Activated B cell treated with CpG ODN at 0.5 μM for 24 hours (primary cell): Measurements from ENCODE around the gene STARD13. TPM values are rescaled to one million over a fixed set of nuclear protein-coding genes. Genes with fewer than 3 reads are reported as not detected.

ENCODE experiments used
- ATAC-seq: fragments of 200-7000 bp; cut with Tn5 transposase; one replicate; pipeline ENCODE4 v1.10.0; 2021; ENCODE audit warnings: low read depth, mild to moderate bottlenecking, moderate library complexity
- CTCF ChIA-PET: fragments of 350-600 bp; sonication (Branson Sonifier 250); formaldehyde crosslinking; loops from one replicate; lab custom pipeline; 2021; ENCODE audit warnings: antibody characterized with exemption; lab: Charles Lee
- POLR2A ChIA-PET: fragments of 350-600 bp; sonication (Branson Sonifier 250); formaldehyde crosslinking; loops from one replicate; lab custom pipeline; 2021; ENCODE audit warnings: antibody characterized with exemption; lab: Charles Lee
- DNase-seq: peaks from one replicate; pipeline ENCODE4 v3.0.0; 2022
- H3K27ac Mint-ChIP-seq: one replicate; pipeline ENCODE4 v1.8.0; 2020; ENCODE audit warnings: mixed read lengths
- H3K27me3 Mint-ChIP-seq: one replicate; pipeline ENCODE4 v1.8.0; 2021; ENCODE audit warnings: mixed read lengths
- H3K36me3 Mint-ChIP-seq: one replicate; pipeline ENCODE4 v1.8.0; 2021; ENCODE audit warnings: low read depth, mixed read lengths
- H3K4me1 Mint-ChIP-seq: one replicate; pipeline ENCODE4 v1.8.0; 2021; ENCODE audit warnings: mixed read lengths
- H3K4me3 Mint-ChIP-seq: one replicate; pipeline ENCODE4 v1.8.0; 2020; ENCODE audit warnings: mild to moderate bottlenecking, mixed read lengths
- H3K9me3 Mint-ChIP-seq: one replicate; pipeline ENCODE4 v1.8.0; 2020; ENCODE audit warnings: mixed read lengths
- intact Hi-C: fragments of 100-400 bp; cut with micrococcal nuclease; formaldehyde crosslinking; loops from one replicate; pipeline ENCODE4 v1.15.1; 2024
- total RNA-seq: library from RNA; stranded (reverse); gene quantifications from 2 replicates; pipeline ENCODE4 v1.2.3, GENCODE V29; 2022
- TF ChIP-seq, protein P1 (sequence below): fragments of 200-600 bp; IDR thresholded peaks from one replicate; pipeline ENCODE4 v1.8.0; 2022; ENCODE audit warnings: antibody characterized with exemption, mild to moderate bottlenecking

STARD13 gene
- total RNA-seq, 1 donor from 2014 or later, result 0.13 TPM

DNA sequence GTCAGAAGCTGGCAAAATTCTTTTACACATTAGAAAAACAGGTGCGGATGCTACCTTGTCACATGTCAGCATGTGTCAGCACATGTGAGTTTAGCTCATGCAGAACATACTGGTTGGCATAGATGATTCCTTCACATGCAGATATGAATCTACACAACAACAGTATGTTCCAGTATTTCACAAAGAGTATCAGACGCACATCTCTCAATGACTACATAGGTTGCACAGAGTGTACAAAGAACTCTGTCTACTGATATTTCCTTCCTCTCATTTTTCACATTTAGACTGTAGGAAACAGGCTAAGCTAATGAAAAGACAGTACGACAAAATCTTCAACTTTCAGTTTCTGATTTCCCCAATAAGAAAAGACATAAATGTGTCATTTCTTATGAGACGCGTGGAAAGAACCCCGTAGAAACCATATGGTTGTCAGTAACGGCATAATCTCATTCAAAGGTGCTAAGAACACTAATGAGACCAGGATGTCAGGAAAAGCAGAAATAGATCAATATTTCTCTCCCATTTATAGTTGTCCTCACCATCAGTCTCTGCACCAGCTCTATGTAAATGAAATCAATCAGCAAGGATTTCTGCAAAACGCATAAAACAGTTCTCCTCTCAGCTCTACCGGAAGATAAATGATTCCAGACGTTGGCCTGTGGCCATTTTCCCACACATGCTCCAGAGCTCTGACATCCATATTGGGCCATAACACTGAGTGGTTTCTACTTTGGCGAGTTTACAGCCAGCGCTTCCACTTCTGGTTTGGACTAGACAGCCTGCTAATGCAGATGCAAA, 81.2 kb downstream of the STARD13 start:
- ChIA-PET CTCF (no interaction called here), POLR2A (no interaction called here)
- H3K27ac Mint-ChIP-seq, result no peak overlapping the region
- peaks cover 9% of the 10 kb centered on the region for H3K27me3 Mint-ChIP-seq
- intact Hi-C loops, result no loop called here
- no peak overlapping the region for H3K4me3 Mint-ChIP-seq
- DNase-seq (no peak), ATAC-seq (no peak)
- no peaks in the 10 kb centered on the region for H3K9me3 Mint-ChIP-seq
- peaks cover 6% of the 10 kb centered on the region for H3K4me1 Mint-ChIP-seq
- TF ChIP-seq, protein P1, sequence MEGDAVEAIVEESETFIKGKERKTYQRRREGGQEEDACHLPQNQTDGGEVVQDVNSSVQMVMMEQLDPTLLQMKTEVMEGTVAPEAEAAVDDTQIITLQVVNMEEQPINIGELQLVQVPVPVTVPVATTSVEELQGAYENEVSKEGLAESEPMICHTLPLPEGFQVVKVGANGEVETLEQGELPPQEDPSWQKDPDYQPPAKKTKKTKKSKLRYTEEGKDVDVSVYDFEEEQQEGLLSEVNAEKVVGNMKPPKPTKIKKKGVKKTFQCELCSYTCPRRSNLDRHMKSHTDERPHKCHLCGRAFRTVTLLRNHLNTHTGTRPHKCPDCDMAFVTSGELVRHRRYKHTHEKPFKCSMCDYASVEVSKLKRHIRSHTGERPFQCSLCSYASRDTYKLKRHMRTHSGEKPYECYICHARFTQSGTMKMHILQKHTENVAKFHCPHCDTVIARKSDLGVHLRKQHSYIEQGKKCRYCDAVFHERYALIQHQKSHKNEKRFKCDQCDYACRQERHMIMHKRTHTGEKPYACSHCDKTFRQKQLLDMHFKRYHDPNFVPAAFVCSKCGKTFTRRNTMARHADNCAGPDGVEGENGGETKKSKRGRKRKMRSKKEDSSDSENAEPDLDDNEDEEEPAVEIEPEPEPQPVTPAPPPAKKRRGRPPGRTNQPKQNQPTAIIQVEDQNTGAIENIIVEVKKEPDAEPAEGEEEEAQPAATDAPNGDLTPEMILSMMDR, result no peak
- no peaks in the 10 kb centered on the region for H3K36me3 Mint-ChIP-seq

DNA sequence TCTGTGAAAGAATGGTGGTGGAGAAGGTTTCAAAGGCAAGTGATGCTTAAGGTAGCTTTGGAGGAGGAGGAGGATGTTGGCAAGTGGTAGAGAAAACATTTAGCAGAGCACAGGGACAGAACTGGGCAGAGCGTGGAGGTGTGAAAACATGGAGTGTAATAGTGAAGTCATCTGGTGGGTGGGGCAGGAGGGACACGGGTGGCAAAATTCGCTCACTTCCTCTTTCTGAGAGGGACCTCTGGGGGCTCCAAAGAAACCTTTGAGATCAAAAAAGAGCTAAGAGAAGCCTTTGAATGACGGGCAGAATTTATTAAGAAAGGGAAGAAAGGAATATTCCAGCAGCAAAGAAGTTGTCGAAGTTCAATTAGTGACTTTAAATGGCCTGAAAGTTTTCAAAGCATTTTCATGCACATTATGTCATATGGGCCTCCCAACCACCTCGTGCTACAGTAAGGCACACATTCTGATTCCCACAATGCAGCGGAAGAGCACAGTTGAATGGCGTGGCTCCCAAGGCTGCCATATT, 82.8 kb downstream of the STARD13 start:
- POLR2A ChIA-PET, result no interaction called here
- Mint-ChIP-seq H3K27me3 (peaks cover 7% of the 10 kb centered on the region), H3K4me1 (peaks cover 6% of the 10 kb centered on the region), H3K9me3 (no peaks in the 10 kb centered on the region), H3K36me3 (no peaks in the 10 kb centered on the region), H3K4me3 (no peak overlapping the region), H3K27ac (no peak overlapping the region)
- intact Hi-C loops, result no loop called here
- CTCF ChIA-PET, result interaction anchor here (1.0 kb wide), 1 partner anchor 29 kb away, joined by 3 read pairs; no protein-coding TSS in a partner anchor
- no peak for DNase-seq
- no peak for ATAC-seq
- TF ChIP-seq, protein P1, result no peak

DNA sequence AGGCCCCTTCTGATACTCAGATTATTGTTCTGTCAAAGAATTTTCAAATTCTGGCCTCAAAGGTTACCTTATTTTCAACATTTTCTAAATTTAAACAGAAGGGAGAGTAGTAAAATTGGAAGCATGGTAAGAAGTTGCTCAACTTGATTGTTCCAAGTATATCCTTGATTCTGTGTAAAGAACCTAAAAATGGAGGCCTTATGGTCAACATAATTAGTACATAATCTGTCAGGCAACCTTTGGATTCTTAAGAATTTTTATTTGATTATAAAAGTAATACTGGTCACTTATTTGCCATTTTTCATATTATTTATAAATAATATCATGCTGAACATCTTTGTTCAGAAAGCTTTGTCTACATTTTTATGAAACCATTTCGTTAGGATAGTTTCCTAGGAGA, 83.9 kb downstream of the STARD13 start:
- CTCF ChIA-PET, result no interaction called here
- no peak overlapping the region for H3K27ac Mint-ChIP-seq
- peaks cover 7% of the 10 kb centered on the region for H3K27me3 Mint-ChIP-seq
- POLR2A ChIA-PET, result no interaction called here
- no peaks in the 10 kb centered on the region for H3K36me3 Mint-ChIP-seq
- DNase-seq (no peak), ATAC-seq (no peak)
- TF ChIP-seq, protein P1, result no peak
- intact Hi-C loops, result no loop called here
- H3K4me1 Mint-ChIP-seq, result peaks cover 6% of the 10 kb centered on the region
- H3K4me3 Mint-ChIP-seq, result no peak overlapping the region
- H3K9me3 Mint-ChIP-seq, result no peaks in the 10 kb centered on the region

DNA sequence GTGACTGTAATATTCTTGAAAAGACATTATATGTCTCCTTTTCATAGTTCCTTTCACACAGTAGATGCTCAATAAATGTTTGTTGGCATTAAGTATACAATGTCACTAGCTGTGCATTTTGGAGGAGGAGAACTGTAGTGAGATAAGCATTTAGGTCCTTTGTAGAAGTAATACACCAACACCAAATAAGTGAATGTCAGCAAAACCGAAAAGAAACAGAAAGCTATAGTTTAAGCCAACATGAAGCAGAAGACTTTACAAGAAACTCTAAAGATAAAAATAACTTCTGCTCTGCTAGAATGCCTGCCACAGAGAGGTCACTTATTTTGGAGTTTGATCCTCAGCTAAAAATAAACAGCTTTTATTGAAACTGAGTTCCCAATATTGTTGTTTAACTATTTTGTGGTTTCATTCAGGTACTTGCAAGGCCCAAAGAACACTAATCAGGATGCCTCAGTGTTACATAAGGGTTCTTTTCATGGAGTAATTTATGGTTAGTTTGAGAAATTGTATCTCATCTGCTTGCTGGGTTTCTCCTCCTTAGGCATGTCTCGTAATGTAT, 86.2 kb downstream of the STARD13 start:
- ChIA-PET POLR2A (no interaction called here), CTCF (no interaction called here)
- H3K36me3 Mint-ChIP-seq, result no peaks in the 10 kb centered on the region
- DNase-seq (no peak), ATAC-seq (no peak)
- no peaks in the 10 kb centered on the region for H3K9me3 Mint-ChIP-seq
- peaks cover 3% of the 10 kb centered on the region for H3K27me3 Mint-ChIP-seq
- TF ChIP-seq, protein P1, result no peak
- peaks cover 16% of the 10 kb centered on the region for H3K4me1 Mint-ChIP-seq
- H3K27ac Mint-ChIP-seq, result no peak overlapping the region
- no peak overlapping the region for H3K4me3 Mint-ChIP-seq
- intact Hi-C loops, result no loop called here

DNA sequence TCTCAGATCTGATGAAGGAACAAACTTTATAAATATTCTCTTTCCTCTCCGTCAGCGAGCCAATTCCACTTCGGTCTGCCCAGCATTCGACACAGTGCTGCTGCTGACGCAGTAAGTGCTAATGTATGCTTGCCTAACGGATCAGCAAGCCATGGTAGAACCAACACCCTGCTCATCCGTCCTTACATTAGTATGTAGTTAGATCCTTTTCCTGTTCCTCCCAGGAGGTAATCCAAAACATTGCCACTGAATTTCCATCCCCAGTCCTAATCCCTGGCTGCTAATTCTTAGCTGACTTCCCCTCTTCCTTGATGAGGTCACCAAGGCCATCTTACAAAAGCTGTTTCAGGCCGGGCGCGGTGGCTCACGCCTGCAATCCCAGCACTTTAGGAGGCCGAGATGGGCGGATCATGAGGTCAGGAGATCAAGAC, 88.0 kb downstream of the STARD13 start:
- Mint-ChIP-seq H3K36me3 (no peaks in the 10 kb centered on the region), H3K4me3 (no peak overlapping the region), H3K27me3 (peaks cover 3% of the 10 kb centered on the region), H3K4me1 (peaks cover 13% of the 10 kb centered on the region), H3K9me3 (no peaks in the 10 kb centered on the region), H3K27ac (no peak overlapping the region)
- intact Hi-C loops, result no loop called here
- POLR2A ChIA-PET, result no interaction called here
- no peak for DNase-seq
- no peak for ATAC-seq
- CTCF ChIA-PET, result no interaction called here
- TF ChIP-seq, protein P1, result no peak
